K562 (cell line): ENCODE data around the gene C10orf90. TPM values are rescaled to one million over a fixed set of nuclear protein-coding genes. Genes with fewer than 3 reads are reported as not detected.

Experiments used
- ATAC-seq: fragments of 200-7000 bp; cut with Tn5 transposase; 3 replicates; pipeline ENCODE4 v1.9.1; 2020; ENCODE audit warnings: moderate library complexity
- BruUV-seq: library from RNA; stranded (reverse); fragments of 400-500 nt; replicated peaks from 2 replicates; lab custom pipeline; 2021; lab: Mats Ljungman, UMichigan
- CTCF ChIA-PET: fragments of 300-600 bp; formaldehyde crosslinking; extraction: SDS; loops from one replicate; lab custom pipeline; 2021; ENCODE audit warnings: low intra/inter-chr PET ratio; lab: Yijun Ruan, JAX
- POLR2A ChIA-PET: fragments of 300-600, 350-650 bp; sonication (Branson Sonifier 250); formaldehyde crosslinking; extraction: SDS; loops from one replicate; lab custom pipeline; 2021; ENCODE audit warnings: antibody characterized with exemption, inconsistent platforms; lab: Yijun Ruan, JAX
- DNase-seq, 4 experiments: peaks; one replicate each; pipeline versions ENCODE4 v3.0.0 to v3.0.0-alpha.2; 2011 to 2018; ENCODE audit warnings: low spot score in 3 of 4, mixed read lengths in 3 of 4; ENCODE audit errors: extremely low read depth in 1 of 4
- FAIRE-seq: peaks from 2 replicates; lab custom pipeline; 2011; peaks lifted over from hg19 to GRCh38; lab: Jason Lieb, UNC
- H2AFZ ChIP-seq: 2 replicates; pipeline ENCODE4 v1.6.0; 2011; ENCODE audit warnings: low read depth, low read length, control low read depth, inconsistent platforms
- H3K27ac ChIP-seq: fragments of 200-600 bp; 3 replicates; pipeline ENCODE4 v1.8.0; 2011; ENCODE audit warnings: low read depth, mild to moderate bottlenecking, control low read depth, inconsistent platforms, low read length, moderate library complexity, mixed read lengths; ENCODE audit errors: extremely low read depth
- H3K27me3 ChIP-seq, 2 experiments: fragments of 300-600 bp in 1 of 2; 2 replicates in 1 of 2; 3 replicates in 1 of 2; pipeline versions ENCODE4 v1.6.0 to v1.8.0; 2011; ENCODE audit warnings: inconsistent platforms in 2 of 2, low read length in 2 of 2, mild to moderate bottlenecking in 1 of 2, mixed read lengths in 1 of 2, moderate library complexity in 1 of 2; ENCODE audit not compliant: control insufficient read depth in 2 of 2, insufficient read depth in 2 of 2
- H3K36me3 ChIP-seq: fragments of 300-600 bp; 3 replicates; pipeline ENCODE4 v1.8.0; 2011; ENCODE audit warnings: mild to moderate bottlenecking, low read length, inconsistent platforms; ENCODE audit not compliant: control insufficient read depth, insufficient read depth
- H3K4me1 ChIP-seq, 2 experiments: fragments of 200-600 bp in 1 of 2; replicated peaks in 1 of 2; 2 replicates in 1 of 2; 3 replicates in 1 of 2; pipeline versions ENCODE4 v1.5.1 to v1.8.0; 2011; ENCODE audit warnings: inconsistent platforms in 2 of 2, low read length in 2 of 2, mild to moderate bottlenecking in 1 of 2, mixed read lengths in 1 of 2, moderate library complexity in 1 of 2; ENCODE audit not compliant: control insufficient read depth in 2 of 2, insufficient read depth in 2 of 2
- H3K4me2 ChIP-seq: 2 replicates; pipeline ENCODE4 v1.6.1; 2011; ENCODE audit warnings: low read length, control low read depth, inconsistent platforms, mixed read lengths; ENCODE audit not compliant: insufficient read depth
- H3K4me3 ChIP-seq: fragments of 200-600 bp; sonication (generic), shearing (Covaris generic); 2 replicates; pipeline ENCODE4 v1.5.1; 2016; ENCODE audit warnings: control low read depth, inconsistent platforms
- H3K79me2 ChIP-seq: fragments of 200-600 bp; 3 replicates; pipeline ENCODE4 v1.8.0; 2011; ENCODE audit warnings: low read length, inconsistent platforms; ENCODE audit not compliant: control insufficient read depth, insufficient read depth
- H3K9ac ChIP-seq, 2 experiments: 2 replicates each; pipeline versions ENCODE4 v1.6.0 to v1.6.1; 2011; ENCODE audit warnings: low read depth in 2 of 2, low read length in 2 of 2, control low read depth in 1 of 2, inconsistent platforms in 1 of 2, mild to moderate bottlenecking in 1 of 2, mixed read lengths in 1 of 2; ENCODE audit not compliant: insufficient read depth in 1 of 2
- H3K9me1 ChIP-seq: one replicate; pipeline ENCODE4 v1.6.0; 2011; ENCODE audit warnings: inconsistent platforms, mild to moderate bottlenecking, low read length, moderate library complexity; ENCODE audit not compliant: control insufficient read depth, insufficient read depth
- H3K9me3 ChIP-seq: replicated peaks from 2 replicates; pipeline ENCODE4 v1.5.1; 2011; ENCODE audit warnings: low read depth, low read length, inconsistent platforms; ENCODE audit not compliant: control insufficient read depth, insufficient read depth
- H4K20me1 ChIP-seq: replicated peaks from 2 replicates; pipeline ENCODE4 v1.6.1; 2011; ENCODE audit warnings: low read length, inconsistent platforms, mixed read lengths; ENCODE audit not compliant: control insufficient read depth, insufficient read depth
- CSDE1 ChIP-seq, 2 experiments: fragments of 450-650 bp; IDR thresholded peaks; 2 replicates each; pipeline ENCODE4 v1.6.1; 2016; ENCODE audit warnings: mild to moderate bottlenecking in 1 of 2
- ILF3 ChIP-seq: fragments of 450-650 bp; IDR thresholded peaks from 2 replicates; pipeline ENCODE4 v1.6.1; 2018; ENCODE audit warnings: antibody characterized with exemption, mild to moderate bottlenecking, moderate library complexity, borderline replicate concordance
- NR2C2 ChIP-seq, 2 experiments: fragments of 200-800 bp in 1 of 2; sonication (Bioruptor generic) in 1 of 2; sonication (generic) in 1 of 2; formaldehyde crosslinking in 1 of 2; IDR thresholded peaks; 2 replicates each; pipeline versions ENCODE4 v1.6.1 to v1.8.0; 2016 to 2022; ENCODE audit warnings: mild to moderate bottlenecking in 1 of 2, missing compliant biosample characterization in 1 of 2, missing genetic modification characterization in 1 of 2, missing genetic modification reagents in 1 of 2
- POLR3G ChIP-seq: IDR thresholded peaks from 2 replicates; pipeline ENCODE4 v1.6.1; 2011; ENCODE audit not compliant: insufficient read length, insufficient replicate concordance; ENCODE audit errors: extremely low read depth
- STAT6 ChIP-seq: sonication (generic); formaldehyde crosslinking; IDR thresholded peaks from 2 replicates; pipeline ENCODE4 v1.8.1; 2023; ENCODE audit warnings: mild to moderate bottlenecking, missing genetic modification reagents
- ZNF146 ChIP-seq: IDR thresholded peaks from one replicate; pipeline ENCODE4 v1.6.1; 2018; ENCODE audit warnings: missing compliant biosample characterization; ENCODE audit not compliant: unreplicated experiment
- ZNF280B ChIP-seq: fragments of 250-450 bp; sonication (Bioruptor Pico); IDR thresholded peaks from 2 replicates; pipeline ENCODE4 v1.5.1; 2021; ENCODE audit warnings: mild to moderate bottlenecking
- ZNF282 ChIP-seq: sonication (generic); formaldehyde crosslinking; IDR thresholded peaks from 2 replicates; pipeline ENCODE4 v1.8.1; 2023; ENCODE audit warnings: missing genetic modification reagents
- ZNF699 ChIP-seq: fragments of 250-450 bp; sonication (Bioruptor Pico); IDR thresholded peaks from 2 replicates; pipeline ENCODE4 v1.8.0; 2021; ENCODE audit warnings: mild to moderate bottlenecking, moderate library complexity; ENCODE audit not compliant: insufficient replicate concordance
- WGBS: fragments of 100-300 bp; shearing (Covaris generic); methylation state at CpG from one replicate; pipeline ENCODE4 v1.1.6; 2016; ENCODE audit warnings: low coverage, mixed read lengths; ENCODE audit not compliant: insufficient coverage; ENCODE audit errors: missing lambda C conversion rate; 5-methylcytosine and 5-hydroxymethylcytosine counted together
- in situ Hi-C: fragments of 300-500 bp; cut with MboI; formaldehyde crosslinking; loops from 4 replicates; pipeline ENCODE4 v1.15.0; 2018; ENCODE audit warnings: inconsistent platforms, mixed read lengths
- intact Hi-C: fragments of 100-400 bp; cut with micrococcal nuclease; formaldehyde crosslinking; loops from 2 replicates; pipeline ENCODE4 v1.14.2; 2022
- polyA plus RNA-seq, 8 experiments: library from polyadenylated mRNA; depleted of rRNA in 4 of 8; stranded (reverse) in 5 of 8; unstranded in 3 of 8; fragments of >200 nt; fragmentation: Nextera tagmentation in 2 of 8; fragmentation: Illumina TruSeq in 1 of 8; extraction: Ambion mirVana in 2 of 8; extraction: Trizol in 1 of 8; gene quantifications; 2 replicates each; pipeline versions ENCODE4 v1.2.1 to v1.2.3, GENCODE V29; 2011 to 2014; ENCODE audit warnings: inconsistent platforms in 1 of 8, missing spikeins in 1 of 8
- total RNA-seq, 7 experiments: library from RNA; depleted of rRNA in 6 of 7; stranded (reverse); fragments of >200 nt in 6 of 7; fragmentation: Illumina TruSeq in 2 of 7; extraction: Trizol in 2 of 7; gene quantifications; 2 replicates each; pipeline versions ENCODE4 v1.2.1 to v1.2.3, GENCODE V29; 2011 to 2021; ENCODE audit warnings: low replicate concordance in 1 of 7

Gene C10orf90
- total and polyA plus RNA-seq, 9 of the 15 experiments (the other 6 are each of a cell fraction or from before 2014, with no cell fraction given), result not detected

DNA sequence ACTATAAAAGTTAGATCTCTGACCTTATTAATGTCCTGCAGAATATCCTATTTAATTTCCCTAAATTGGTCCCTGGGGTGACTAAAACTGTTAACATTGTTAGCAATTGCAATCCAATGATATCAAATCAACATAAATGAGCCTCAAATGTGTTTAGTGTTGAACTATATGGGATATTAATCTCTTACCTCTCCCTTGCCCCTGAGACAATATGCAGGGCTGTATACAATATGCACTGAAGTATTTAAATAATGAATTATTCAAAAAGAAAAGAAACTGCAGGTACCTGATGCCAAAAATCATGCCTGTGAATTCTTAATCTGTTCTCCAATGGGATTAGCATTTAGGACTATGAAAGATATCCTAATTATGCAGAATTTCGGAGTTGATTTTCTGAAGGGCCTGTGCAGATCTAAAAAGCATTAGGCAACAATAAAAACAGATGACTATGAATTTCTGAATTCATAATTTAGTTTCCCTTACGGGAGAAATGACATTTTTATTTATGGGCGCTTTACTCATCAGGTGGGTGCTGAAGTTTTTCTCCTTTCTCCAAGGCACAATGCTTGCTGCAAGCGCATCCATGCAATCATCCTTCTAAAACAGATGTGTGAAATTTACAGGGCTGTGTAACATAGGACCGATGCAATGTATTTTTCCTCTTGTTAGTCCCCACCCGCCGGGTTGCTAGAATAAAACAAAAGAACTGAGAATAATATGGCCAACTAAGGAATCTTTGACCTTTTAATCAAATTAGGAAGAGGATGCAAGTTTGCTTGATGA lies 5.4 kb upstream of the C10orf90 start:
- no peaks in the 10 kb centered on the region for H4K20me1 ChIP-seq
- H3K27ac ChIP-seq, result no peak overlapping the region
- ATAC-seq, result no peak
- TF ChIP-seq ILF3, result no peak
- no peak for TF ChIP-seq STAT6 (CRISPR knock-in tag)
- TF ChIP-seq CSDE1 (IDR thresholded peaks at IDR 0.05), result no peak
- TF ChIP-seq ZNF280B (CRISPR knock-in tag), result no peak
- no peak for TF ChIP-seq ZNF282 (CRISPR knock-in tag)
- no peak for TF ChIP-seq ZNF146 (CRISPR knock-in tag)
- TF ChIP-seq ZNF699 (CRISPR knock-in tag), result no peak
- no peak for TF ChIP-seq NR2C2 (CRISPR knock-in tag; IDR thresholded peaks at IDR 0.05)
- TF ChIP-seq NR2C2 (tag; IDR thresholded peaks at IDR 0.05), result no peak
- no peak for TF ChIP-seq POLR3G

More for the DNA sequence above, 5.4 kb upstream of the C10orf90 start:
- Histone ChIP-seq H3K4me1 (no peaks in the 10 kb centered on the region), H3K9me1 (no peaks in the 10 kb centered on the region), H3K9me3 (no peaks in the 10 kb centered on the region), H3K27me3 (no peaks in the 10 kb centered on the region), H3K9ac (no peak overlapping the region), H3K4me3 (no peak overlapping the region), H3K79me2 (no peaks in the 10 kb centered on the region), H3K36me3 (no peaks in the 10 kb centered on the region), H3K4me2 (no peak overlapping the region), H2AFZ (no peak overlapping the region)
- BruUV-seq, result no TSS peak
- in situ Hi-C loops (no loop called here), intact Hi-C loops (no loop called here)
- ChIA-PET POLR2A (no interaction called here), CTCF (no interaction called here)
- DNase-seq (no peak), FAIRE-seq (no peak)
- WGBS, result 4% methylated on average over 6 of the region's 7 CpGs
